Measurements from ENCODE around the gene CDK7.
"Not testable (repeated sequence)": the region's sequence is repeated elsewhere in the genome, so short reads cannot be mapped to it uniquely, and the experiment has no call there.

The CDK7 gene

GRCh38 chr5:69234457-69235268 lies at the start of gene CDK7:
Gene CDK7 (plus strand): TSS chr5:69234886. CDS start chr5:69234976, 90 bp downstream.
- peak; percentile 76 to 80 for DNase-seq (ENCODE audit: low read depth in 2 of 2)

DNA sequence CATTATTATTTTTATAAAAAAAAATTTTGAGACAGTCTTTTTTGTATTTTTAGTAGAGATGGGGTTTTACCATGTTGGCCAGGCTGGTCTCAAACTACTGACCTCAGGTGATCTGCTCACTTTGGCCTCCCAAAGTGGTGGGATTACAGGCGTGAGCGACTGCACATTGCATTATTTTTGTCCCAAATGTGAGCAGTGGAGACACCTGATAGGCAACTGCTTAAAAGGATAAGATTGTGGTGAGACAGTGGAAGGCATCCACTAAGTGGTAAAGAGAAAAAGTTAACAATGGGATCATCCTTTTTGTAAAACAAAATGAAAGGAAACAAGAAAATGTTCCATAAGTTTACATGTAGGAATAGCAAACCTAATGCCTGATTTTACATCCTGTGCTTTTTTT lies 47.3 kb upstream of the CDK7 start:
- no peak for DNase-seq (ENCODE audit: low read depth in 2 of 2)

GRCh38 chr5:69188811-69189161 lies 45.9 kb upstream of the CDK7 start:
- DNase-seq (ENCODE audit: low read depth in 2 of 2), result no peak

- peak; percentile 64 to 87 for DNase-seq (ENCODE audit: low read depth in 2 of 2)
Observed at GRCh38 chr5:69189162-69190086, 45.3 kb upstream of the CDK7 start, which contains the start of gene CENPH. Gene CENPH (plus strand): TSS chr5:69189583. CDS start chr5:69189635, 52 bp downstream.

GRCh38 chr5:69202497-69202896 lies 32.2 kb upstream of the CDK7 start:
- no peak for DNase-seq (ENCODE audit: low read depth in 2 of 2)

DNA sequence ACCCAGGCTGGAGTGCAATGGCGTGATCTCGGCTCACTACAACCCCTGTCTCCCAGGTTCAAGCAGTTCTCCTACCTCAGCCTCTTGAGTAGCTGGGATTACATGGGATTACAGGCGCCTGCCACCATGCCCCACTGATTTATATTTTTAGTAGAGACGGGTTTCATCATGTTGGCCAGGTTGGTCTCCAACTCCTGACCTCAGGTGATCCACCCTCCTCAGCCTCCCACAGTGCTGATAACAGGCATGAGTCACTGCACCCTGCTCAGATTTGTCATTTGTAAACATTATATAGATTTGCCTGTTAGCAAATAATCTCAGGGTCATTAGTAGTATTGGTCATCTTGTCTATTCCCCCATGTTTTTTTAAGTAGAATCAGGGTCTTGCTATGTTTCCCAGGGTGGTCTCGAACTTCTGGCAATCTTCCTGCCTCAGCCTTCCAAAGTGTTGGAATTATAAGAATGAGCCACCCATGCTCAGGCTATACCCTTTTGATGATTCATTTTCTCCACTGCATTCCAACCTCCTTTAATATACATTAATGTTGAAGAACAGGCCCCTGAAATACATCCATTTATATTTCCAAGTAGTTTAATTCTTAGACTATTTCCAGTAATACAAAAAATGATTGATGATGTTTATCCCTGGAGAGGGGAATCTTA lies 28.0 kb upstream of the CDK7 start:
- no peak for DNase-seq (ENCODE audit: low read depth in 2 of 2)

GRCh38 chr5:69209602-69210001 lies 25.1 kb upstream of the CDK7 start:
- no peak for DNase-seq (ENCODE audit: low read depth in 2 of 2)

- no peak for DNase-seq (ENCODE audit: low read depth in 2 of 2)
Observed at GRCh38 chr5:69211200-69211599, 23.5 kb upstream of the CDK7 start.

GRCh38 chr5:69212022-69212421 lies 22.7 kb upstream of the CDK7 start:
- DNase-seq (ENCODE audit: low read depth in 2 of 2), result no peak

- no peak for DNase-seq (ENCODE audit: low read depth in 2 of 2)
Observed at GRCh38 chr5:69213513-69214215, 21.0 kb upstream of the CDK7 start.

DNA sequence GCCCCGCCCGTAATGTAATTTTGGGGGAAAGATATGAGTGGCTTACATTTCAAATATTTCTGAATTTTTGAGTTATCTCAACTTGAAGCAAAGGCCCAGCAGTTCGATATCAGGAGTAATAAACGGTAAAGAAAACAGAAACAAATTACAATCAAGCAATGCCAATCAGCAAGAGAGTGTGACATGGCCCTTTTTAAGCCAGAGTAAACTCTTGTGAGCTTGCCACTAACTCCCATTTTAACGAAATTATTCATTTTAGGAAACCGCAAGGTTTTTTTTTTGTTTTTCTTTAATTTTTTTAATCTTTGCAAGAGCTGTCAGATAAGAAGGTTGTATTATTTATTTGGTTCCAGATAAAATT lies 17.6 kb upstream of the CDK7 start:
- DNase-seq (ENCODE audit: low read depth in 2 of 2), result no peak

GRCh38 chr5:69217548-69218526 lies 16.8 kb upstream of the CDK7 start:
- DNase-seq (ENCODE audit: low read depth in 2 of 2), result peak; percentile 89

DNA sequence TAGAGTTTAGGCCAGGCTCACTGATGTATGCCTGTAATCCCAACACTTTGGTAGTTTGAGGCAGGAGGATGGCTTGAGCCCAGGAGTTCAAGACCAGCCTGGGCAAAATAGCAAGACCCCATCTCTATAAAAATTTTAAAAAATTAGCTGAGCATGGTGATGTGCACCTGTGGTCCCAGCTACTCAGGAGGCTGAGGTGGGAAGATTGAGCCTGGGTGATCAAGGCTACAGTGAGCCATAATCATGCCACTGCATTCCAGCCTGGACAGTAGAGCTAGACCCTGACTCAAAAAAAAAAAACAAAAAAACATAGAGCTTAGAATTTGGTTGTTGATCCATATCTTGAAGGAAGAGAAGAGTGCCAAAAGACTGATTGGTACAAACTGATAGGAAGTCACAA lies 14.7 kb upstream of the CDK7 start:
- DNase-seq (ENCODE audit: low read depth in 2 of 2), result no peak

GRCh38 chr5:69220371-69220770 lies 14.3 kb upstream of the CDK7 start:
- not testable (repeated sequence) for DNase-seq (ENCODE audit: low read depth in 2 of 2)

DNA sequence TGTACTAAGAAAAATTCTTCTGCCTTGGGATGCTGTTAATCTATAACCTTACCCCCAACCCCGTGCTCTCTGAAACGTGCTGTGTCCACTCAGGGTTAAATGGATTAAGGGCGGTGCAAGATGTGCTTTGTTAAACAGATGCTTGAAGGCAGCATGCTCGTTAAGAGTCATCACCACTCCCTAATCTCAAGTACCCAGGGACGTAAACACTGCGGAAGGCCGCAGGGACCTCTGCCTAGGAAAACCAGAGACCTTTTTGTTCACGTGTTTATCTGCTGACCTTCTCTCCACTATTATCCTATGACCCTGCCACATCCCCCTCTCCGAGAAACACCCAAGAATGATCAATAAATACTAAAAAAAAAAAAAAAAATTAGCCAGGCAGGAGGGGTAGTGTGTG lies 13.9 kb upstream of the CDK7 start:
- DNase-seq (ENCODE audit: low read depth in 2 of 2), result not testable (repeated sequence)

- DNase-seq (ENCODE audit: low read depth in 2 of 2), result no peak
Observed at GRCh38 chr5:69224520-69224919, 10.2 kb upstream of the CDK7 start.

DNA sequence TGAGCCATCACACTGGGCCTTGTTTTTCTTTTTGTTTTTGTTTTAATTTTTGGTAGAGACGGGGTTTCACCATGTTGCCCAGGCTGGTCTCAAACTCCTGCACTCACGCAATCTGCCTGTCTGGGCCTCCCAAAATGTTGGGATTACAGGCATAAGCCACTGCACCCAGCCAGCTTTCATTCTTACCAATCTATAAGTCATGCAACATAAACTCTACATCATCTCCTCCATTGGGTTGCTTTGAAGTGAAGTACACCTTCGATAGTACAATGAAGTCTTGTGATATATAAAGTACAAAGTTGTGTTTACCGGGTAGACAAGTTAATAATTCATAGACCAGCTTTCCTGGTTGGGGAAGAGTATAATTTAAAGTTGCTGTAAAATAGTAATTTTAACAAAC lies 8.8 kb upstream of the CDK7 start:
- DNase-seq (ENCODE audit: low read depth in 2 of 2), result no peak

DNA sequence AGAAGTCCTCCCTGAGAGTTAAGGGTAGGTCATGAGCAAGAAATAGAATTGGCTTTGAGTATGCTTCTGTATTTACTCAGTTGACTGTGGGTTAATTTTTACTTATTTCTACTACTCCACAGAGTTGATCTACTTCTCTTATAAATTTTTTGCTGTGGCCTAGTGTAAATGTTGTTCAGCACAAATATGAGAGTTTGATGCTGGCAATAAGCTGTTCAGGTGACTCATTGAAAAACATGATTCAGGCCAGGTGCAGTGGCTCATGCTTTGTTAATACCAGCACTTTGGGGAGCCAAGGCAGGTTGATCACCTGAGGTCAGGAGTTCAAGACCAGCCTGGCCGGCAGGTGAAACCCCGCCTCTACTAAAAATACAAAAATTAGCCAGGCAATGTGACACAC lies 4.5 kb upstream of the CDK7 start:
- no peak for DNase-seq (ENCODE audit: low read depth in 2 of 2)

DNA sequence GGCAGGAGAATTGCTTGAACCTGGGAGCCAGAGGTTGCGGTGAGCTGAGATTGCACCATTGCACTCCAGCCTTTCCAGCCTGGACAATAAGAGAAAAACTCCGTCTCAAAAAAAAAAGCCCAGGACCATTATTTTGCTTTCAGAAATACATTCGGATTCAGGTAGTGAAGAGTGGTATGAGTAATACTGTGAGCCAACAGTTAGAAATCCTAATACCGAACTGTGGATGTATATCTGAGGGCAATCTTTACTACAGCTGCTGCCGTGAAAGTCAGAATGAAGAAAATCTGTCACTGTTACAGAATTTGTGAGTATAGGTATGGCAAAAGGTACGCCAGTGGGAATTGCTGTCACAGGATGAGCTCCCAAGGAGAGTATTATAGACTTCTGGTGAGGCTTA lies 3.4 kb upstream of the CDK7 start:
- DNase-seq (ENCODE audit: low read depth in 2 of 2), result no peak

- DNase-seq (ENCODE audit: low read depth in 2 of 2), result no peak
Observed at GRCh38 chr5:69231851-69232250, 2.8 kb upstream of the CDK7 start.

All from stimulated activated CD4-positive, alpha-beta T cell treated with anti-CD3 and anti-CD28 coated beads, Interleukin-1b, Interleukin-23, amount 100 ng/mL, for 1 hour (primary cell).